K562 (cell line): ENCODE results near the gene PARD3. TPM values are rescaled to one million over a fixed set of nuclear protein-coding genes. Genes with fewer than 3 reads are reported as not detected.

Experiments used
- ATAC-seq: fragments of 200-7000 bp; cut with Tn5 transposase; 3 replicates; pipeline ENCODE4 v1.9.1; 2020; ENCODE audit warnings: moderate library complexity
- BruUV-seq: library from RNA; stranded (reverse); fragments of 400-500 nt; replicated peaks from 2 replicates; lab custom pipeline; 2021; lab: Mats Ljungman, UMichigan
- CTCF ChIA-PET: fragments of 300-600 bp; formaldehyde crosslinking; extraction: SDS; loops from one replicate; lab custom pipeline; 2021; ENCODE audit warnings: low intra/inter-chr PET ratio; lab: Yijun Ruan, JAX
- POLR2A ChIA-PET: fragments of 300-600, 350-650 bp; sonication (Branson Sonifier 250); formaldehyde crosslinking; extraction: SDS; loops from one replicate; lab custom pipeline; 2021; ENCODE audit warnings: antibody characterized with exemption, inconsistent platforms; lab: Yijun Ruan, JAX
- DNase-seq, 4 experiments: peaks; one replicate each; pipeline versions ENCODE4 v3.0.0 to v3.0.0-alpha.2; 2011 to 2018; ENCODE audit warnings: low spot score in 3 of 4, mixed read lengths in 3 of 4; ENCODE audit errors: extremely low read depth in 1 of 4
- FAIRE-seq: peaks from 2 replicates; lab custom pipeline; 2011; peaks lifted over from hg19 to GRCh38; lab: Jason Lieb, UNC
- H2AFZ ChIP-seq: 2 replicates; pipeline ENCODE4 v1.6.0; 2011; ENCODE audit warnings: low read depth, low read length, control low read depth, inconsistent platforms
- H3K27ac ChIP-seq: fragments of 200-600 bp; 3 replicates; pipeline ENCODE4 v1.8.0; 2011; ENCODE audit warnings: low read depth, mild to moderate bottlenecking, control low read depth, inconsistent platforms, low read length, moderate library complexity, mixed read lengths; ENCODE audit errors: extremely low read depth
- H3K27me3 ChIP-seq, 2 experiments: fragments of 300-600 bp in 1 of 2; 2 replicates in 1 of 2; 3 replicates in 1 of 2; pipeline versions ENCODE4 v1.6.0 to v1.8.0; 2011; ENCODE audit warnings: inconsistent platforms in 2 of 2, low read length in 2 of 2, mild to moderate bottlenecking in 1 of 2, mixed read lengths in 1 of 2, moderate library complexity in 1 of 2; ENCODE audit not compliant: control insufficient read depth in 2 of 2, insufficient read depth in 2 of 2
- H3K36me3 ChIP-seq: fragments of 300-600 bp; 3 replicates; pipeline ENCODE4 v1.8.0; 2011; ENCODE audit warnings: mild to moderate bottlenecking, low read length, inconsistent platforms; ENCODE audit not compliant: control insufficient read depth, insufficient read depth
- H3K4me1 ChIP-seq, 2 experiments: fragments of 200-600 bp in 1 of 2; replicated peaks in 1 of 2; 2 replicates in 1 of 2; 3 replicates in 1 of 2; pipeline versions ENCODE4 v1.5.1 to v1.8.0; 2011; ENCODE audit warnings: inconsistent platforms in 2 of 2, low read length in 2 of 2, mild to moderate bottlenecking in 1 of 2, mixed read lengths in 1 of 2, moderate library complexity in 1 of 2; ENCODE audit not compliant: control insufficient read depth in 2 of 2, insufficient read depth in 2 of 2
- H3K4me2 ChIP-seq: 2 replicates; pipeline ENCODE4 v1.6.1; 2011; ENCODE audit warnings: low read length, control low read depth, inconsistent platforms, mixed read lengths; ENCODE audit not compliant: insufficient read depth
- H3K4me3 ChIP-seq: fragments of 200-600 bp; sonication (generic), shearing (Covaris generic); 2 replicates; pipeline ENCODE4 v1.5.1; 2016; ENCODE audit warnings: control low read depth, inconsistent platforms
- H3K79me2 ChIP-seq: fragments of 200-600 bp; 3 replicates; pipeline ENCODE4 v1.8.0; 2011; ENCODE audit warnings: low read length, inconsistent platforms; ENCODE audit not compliant: control insufficient read depth, insufficient read depth
- H3K9ac ChIP-seq, 2 experiments: 2 replicates each; pipeline versions ENCODE4 v1.6.0 to v1.6.1; 2011; ENCODE audit warnings: low read depth in 2 of 2, low read length in 2 of 2, control low read depth in 1 of 2, inconsistent platforms in 1 of 2, mild to moderate bottlenecking in 1 of 2, mixed read lengths in 1 of 2; ENCODE audit not compliant: insufficient read depth in 1 of 2
- H3K9me1 ChIP-seq: one replicate; pipeline ENCODE4 v1.6.0; 2011; ENCODE audit warnings: inconsistent platforms, mild to moderate bottlenecking, low read length, moderate library complexity; ENCODE audit not compliant: control insufficient read depth, insufficient read depth
- H3K9me3 ChIP-seq: replicated peaks from 2 replicates; pipeline ENCODE4 v1.5.1; 2011; ENCODE audit warnings: low read depth, low read length, inconsistent platforms; ENCODE audit not compliant: control insufficient read depth, insufficient read depth
- H4K20me1 ChIP-seq: replicated peaks from 2 replicates; pipeline ENCODE4 v1.6.1; 2011; ENCODE audit warnings: low read length, inconsistent platforms, mixed read lengths; ENCODE audit not compliant: control insufficient read depth, insufficient read depth
- ATF7 ChIP-seq: fragments of 450-650 bp; IDR thresholded peaks from 2 replicates; pipeline ENCODE4 v1.7.1; 2014; ENCODE audit warnings: mild to moderate bottlenecking, moderate library complexity
- CBX1 ChIP-seq: sonication (generic); IDR thresholded peaks from 2 replicates; pipeline ENCODE4 v1.6.1; 2016; ENCODE audit warnings: antibody characterized with exemption, low read depth, mild to moderate bottlenecking
- CBX5 ChIP-seq: IDR thresholded peaks from 2 replicates; pipeline ENCODE4 v1.6.1; 2014; ENCODE audit warnings: low read depth, borderline replicate concordance
- ESRRA ChIP-seq: fragments of 450-650 bp; IDR thresholded peaks from 2 replicates; pipeline ENCODE4 v1.6.1; 2014; ENCODE audit warnings: low read depth, mild to moderate bottlenecking, moderate library complexity, borderline replicate concordance
- HDAC2 ChIP-seq: fragments of 450-650 bp; IDR thresholded peaks from 2 replicates; pipeline ENCODE4 v1.6.1; 2016; ENCODE audit warnings: mild to moderate bottlenecking
- KLF1 ChIP-seq: fragments of 450-650 bp; IDR thresholded peaks from 2 replicates; pipeline ENCODE4 v1.6.1; 2016; ENCODE audit warnings: missing genetic modification characterization, missing compliant biosample characterization
- NCOA2 ChIP-seq, 2 experiments: fragments of 450-650 bp; IDR thresholded peaks; 2 replicates each; pipeline ENCODE4 v1.6.1; 2018; ENCODE audit warnings: mild to moderate bottlenecking in 2 of 2, moderate library complexity in 1 of 2; ENCODE audit not compliant: partially characterized antibody in 2 of 2
- NR2F6 ChIP-seq: fragments of 450-650 bp; formaldehyde crosslinking; IDR thresholded peaks from 2 replicates; pipeline ENCODE4 v1.4.0; 2020; ENCODE audit warnings: mild to moderate bottlenecking
- POLR2A ChIP-seq: fragments of 450-650 bp; conservative IDR thresholded peaks from 2 replicates; pipeline ENCODE4 v1.6.1; 2016
- POLR2B ChIP-seq: fragments of 450-650 bp; IDR thresholded peaks from 2 replicates; pipeline ENCODE4 v1.6.1; 2018; ENCODE audit warnings: low read depth; ENCODE audit not compliant: partially characterized antibody
- POU5F1 ChIP-seq: fragments of 150-350 bp; IDR thresholded peaks from 2 replicates; pipeline ENCODE4 v1.6.1; 2014; ENCODE audit warnings: borderline replicate concordance, low read length, low read depth, mild to moderate bottlenecking; ENCODE audit not compliant: partially characterized antibody
- TOE1 ChIP-seq, 2 experiments: fragments of 450-650 bp in 1 of 2; sonication (generic) in 1 of 2; formaldehyde crosslinking in 1 of 2; IDR thresholded peaks; 2 replicates each; pipeline versions ENCODE4 v1.7.1 to v1.8.0; 2016 to 2022; ENCODE audit warnings: borderline replicate concordance in 2 of 2, mild to moderate bottlenecking in 2 of 2, antibody characterized with exemption in 1 of 2, inconsistent platforms in 1 of 2, low read depth in 1 of 2, missing genetic modification reagents in 1 of 2, moderate library complexity in 1 of 2
- ZNF212 ChIP-seq: fragments of 450-650 bp; formaldehyde crosslinking; IDR thresholded peaks from 2 replicates; pipeline ENCODE4 v1.4.0; 2020; ENCODE audit warnings: mild to moderate bottlenecking
- ZNF274 ChIP-seq: IDR thresholded peaks from 2 replicates; pipeline ENCODE4 v1.6.1; 2011; ENCODE audit warnings: low read depth, mild to moderate bottlenecking, low read length, moderate library complexity, borderline replicate concordance
- ZNF445 ChIP-seq: fragments of 250-450 bp; sonication (Bioruptor Pico); IDR thresholded peaks from 2 replicates; pipeline ENCODE4 v1.4.0; 2020; ENCODE audit warnings: low read depth, mild to moderate bottlenecking, moderate library complexity
- ZNF644 ChIP-seq: fragments of 200-800 bp; sonication (Bioruptor generic); IDR thresholded peaks from 2 replicates; pipeline ENCODE4 v1.6.1; 2016; ENCODE audit warnings: low read depth, missing genetic modification characterization, missing compliant biosample characterization
- WGBS: fragments of 100-300 bp; shearing (Covaris generic); methylation state at CpG from one replicate; pipeline ENCODE4 v1.1.6; 2016; ENCODE audit warnings: low coverage, mixed read lengths; ENCODE audit not compliant: insufficient coverage; ENCODE audit errors: missing lambda C conversion rate; 5-methylcytosine and 5-hydroxymethylcytosine counted together
- in situ Hi-C: fragments of 300-500 bp; cut with MboI; formaldehyde crosslinking; loops from 4 replicates; pipeline ENCODE4 v1.15.0; 2018; ENCODE audit warnings: inconsistent platforms, mixed read lengths
- intact Hi-C: fragments of 100-400 bp; cut with micrococcal nuclease; formaldehyde crosslinking; loops from 2 replicates; pipeline ENCODE4 v1.14.2; 2022
- polyA plus RNA-seq, 8 experiments: library from polyadenylated mRNA; depleted of rRNA in 4 of 8; stranded (reverse) in 5 of 8; unstranded in 3 of 8; fragments of >200 nt; fragmentation: Nextera tagmentation in 2 of 8; fragmentation: Illumina TruSeq in 1 of 8; extraction: Ambion mirVana in 2 of 8; extraction: Trizol in 1 of 8; gene quantifications; 2 replicates each; pipeline versions ENCODE4 v1.2.1 to v1.2.3, GENCODE V29; 2011 to 2014; ENCODE audit warnings: inconsistent platforms in 1 of 8, missing spikeins in 1 of 8
- total RNA-seq, 7 experiments: library from RNA; depleted of rRNA in 6 of 7; stranded (reverse); fragments of >200 nt in 6 of 7; fragmentation: Illumina TruSeq in 2 of 7; extraction: Trizol in 2 of 7; gene quantifications; 2 replicates each; pipeline versions ENCODE4 v1.2.1 to v1.2.3, GENCODE V29; 2011 to 2021; ENCODE audit warnings: low replicate concordance in 1 of 7
- TF ChIP-seq, protein P1 (sequence below): fragments of 450-650 bp; IDR thresholded peaks from one replicate; pipeline ENCODE4 v1.6.1; 2018; ENCODE audit warnings: mild to moderate bottlenecking, moderate library complexity; ENCODE audit not compliant: partially characterized antibody
- TF ChIP-seq, protein P2 (sequence below), 2 experiments: fragments of 450-650 bp; conservative IDR thresholded peaks; 2 replicates each; pipeline ENCODE4 v1.6.1; 2017; ENCODE audit warnings: mild to moderate bottlenecking in 2 of 2, moderate library complexity in 2 of 2

The PARD3 gene
- total and polyA plus RNA-seq, 9 of the 15 experiments (the other 6 are each of a cell fraction or from before 2014, with no cell fraction given) = 2.7 to 11.7 (median 7.7) TPM

DNA sequence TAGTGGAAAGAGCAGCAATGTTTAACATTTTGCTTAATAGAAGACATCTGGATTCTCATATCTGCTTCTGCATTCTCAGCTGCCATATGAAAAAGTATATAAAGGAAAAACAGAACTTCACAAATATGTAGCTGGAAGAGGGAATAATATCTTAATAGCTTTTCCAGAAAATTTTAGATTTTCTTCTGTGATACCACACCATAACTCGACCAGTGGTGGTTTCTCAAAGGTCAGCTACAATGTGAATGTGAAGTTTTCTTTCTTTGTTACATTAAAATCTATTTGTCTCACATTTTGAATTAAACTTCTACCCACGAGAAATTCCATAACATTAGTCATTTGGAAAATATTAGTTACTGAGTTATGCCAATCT, 339.8 kb downstream of the PARD3 start:
- intact Hi-C loops = no loop called here
- TF ChIP-seq TOE1 (IDR thresholded peaks at IDR 0.05; ENCODE audit: borderline replicate concordance) = no peak
- TF ChIP-seq TOE1 (CRISPR knock-in tag; IDR thresholded peaks at IDR 0.05; ENCODE audit: borderline replicate concordance, low read depth) = no peak
- no peak for TF ChIP-seq NCOA2 (IDR thresholded peaks at IDR 0.05; ENCODE audit: partially characterized antibody in 2 of 2)
- TF ChIP-seq, protein P1, sequence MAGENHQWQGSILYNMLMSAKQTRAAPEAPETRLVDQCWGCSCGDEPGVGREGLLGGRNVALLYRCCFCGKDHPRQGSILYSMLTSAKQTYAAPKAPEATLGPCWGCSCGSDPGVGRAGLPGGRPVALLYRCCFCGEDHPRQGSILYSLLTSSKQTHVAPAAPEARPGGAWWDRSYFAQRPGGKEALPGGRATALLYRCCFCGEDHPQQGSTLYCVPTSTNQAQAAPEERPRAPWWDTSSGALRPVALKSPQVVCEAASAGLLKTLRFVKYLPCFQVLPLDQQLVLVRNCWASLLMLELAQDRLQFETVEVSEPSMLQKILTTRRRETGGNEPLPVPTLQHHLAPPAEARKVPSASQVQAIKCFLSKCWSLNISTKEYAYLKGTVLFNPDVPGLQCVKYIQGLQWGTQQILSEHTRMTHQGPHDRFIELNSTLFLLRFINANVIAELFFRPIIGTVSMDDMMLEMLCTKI = no peak
- no peak for TF ChIP-seq ZNF644 (tag)
- TF ChIP-seq POLR2B = no peak
- no peak for TF ChIP-seq ZNF274
- TF ChIP-seq, protein P2, sequence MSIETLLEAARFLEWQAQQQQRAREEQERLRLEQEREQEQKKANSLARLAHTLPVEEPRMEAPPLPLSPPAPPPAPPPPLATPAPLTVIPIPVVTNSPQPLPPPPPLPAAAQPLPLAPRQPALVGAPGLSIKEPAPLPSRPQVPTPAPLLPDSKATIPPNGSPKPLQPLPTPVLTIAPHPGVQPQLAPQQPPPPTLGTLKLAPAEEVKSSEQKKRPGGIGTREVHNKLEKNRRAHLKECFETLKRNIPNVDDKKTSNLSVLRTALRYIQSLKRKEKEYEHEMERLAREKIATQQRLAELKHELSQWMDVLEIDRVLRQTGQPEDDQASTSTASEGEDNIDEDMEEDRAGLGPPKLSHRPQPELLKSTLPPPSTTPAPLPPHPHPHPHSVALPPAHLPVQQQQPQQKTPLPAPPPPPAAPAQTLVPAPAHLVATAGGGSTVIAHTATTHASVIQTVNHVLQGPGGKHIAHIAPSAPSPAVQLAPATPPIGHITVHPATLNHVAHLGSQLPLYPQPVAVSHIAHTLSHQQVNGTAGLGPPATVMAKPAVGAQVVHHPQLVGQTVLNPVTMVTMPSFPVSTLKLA (conservative IDR thresholded peaks at IDR 0.05) = no peak
- TF ChIP-seq ZNF445 (CRISPR knock-in tag) = no peak
- no peak for TF ChIP-seq KLF1 (tag)
- TF ChIP-seq ESRRA = no peak
- no peak for TF ChIP-seq NR2F6 (CRISPR knock-in tag)
- TF ChIP-seq CBX5 = no peak
- no peak for TF ChIP-seq ZNF212 (CRISPR knock-in tag)
- no peak for TF ChIP-seq HDAC2
- no peak for TF ChIP-seq POU5F1
- TF ChIP-seq CBX1 = no peak
- no peak for TF ChIP-seq POLR2A
- TF ChIP-seq ATF7 = no peak
- 9% methylated on average over 2 of the region's 2 CpGs for WGBS
- H3K4me3 ChIP-seq = no peak overlapping the region
- no peaks in the 10 kb centered on the region for H3K9me1 ChIP-seq
- DNase-seq = no peak
- peak; percentile 42 for FAIRE-seq
- H3K9me3 ChIP-seq = no peaks in the 10 kb centered on the region
- POLR2A ChIA-PET = no interaction called here
- no peak overlapping the region for H3K9ac ChIP-seq
- ATAC-seq = no peak
- no peaks in the 10 kb centered on the region for H3K79me2 ChIP-seq
- H3K27ac ChIP-seq = no peak overlapping the region
- no peaks in the 10 kb centered on the region for H3K36me3 ChIP-seq
- in situ Hi-C loops = no loop called here
- no TSS peak for BruUV-seq
- H3K27me3 ChIP-seq = no peaks in the 10 kb centered on the region; a peak in 1 of 5 replicates
- CTCF ChIA-PET = no interaction called here
- H3K4me1 ChIP-seq = no peaks in the 10 kb centered on the region
- H4K20me1 ChIP-seq = 0 out of 2 replicates have a peak, but pooled peaks cover 5% of the 10 kb centered on the region
- H2AFZ ChIP-seq = no peak overlapping the region
- H3K4me2 ChIP-seq = no peak overlapping the region
